Osteocyte (in vitro differentiated cells): Measurements from ENCODE around the gene ODF2L. TPM values are rescaled to one million over a fixed set of nuclear protein-coding genes. Genes with fewer than 3 reads are reported as not detected.

Source experiments
- DNase-seq: peaks from one replicate; pipeline ENCODE4 v3.0.0; 2021; ENCODE audit warnings: mixed read lengths; ENCODE audit not compliant: unreplicated experiment; ENCODE audit errors: extremely low spot score
- H3K27ac Mint-ChIP-seq: one replicate; pipeline ENCODE4 v1.8.0; 2021; ENCODE audit warnings: mild to moderate bottlenecking, mixed read lengths; ENCODE audit not compliant: unreplicated experiment
- H3K27me3 Mint-ChIP-seq: one replicate; pipeline ENCODE4 v1.8.0; 2021; ENCODE audit warnings: mixed read lengths; ENCODE audit not compliant: unreplicated experiment
- H3K36me3 Mint-ChIP-seq: one replicate; pipeline ENCODE4 v1.8.0; 2021; ENCODE audit warnings: mixed read lengths; ENCODE audit not compliant: unreplicated experiment
- H3K4me1 Mint-ChIP-seq: one replicate; pipeline ENCODE4 v1.8.0; 2021; ENCODE audit warnings: mixed read lengths; ENCODE audit not compliant: unreplicated experiment
- H3K4me3 Mint-ChIP-seq: one replicate; pipeline ENCODE4 v1.8.0; 2021; ENCODE audit warnings: mild to moderate bottlenecking, moderate library complexity, mixed read lengths; ENCODE audit not compliant: unreplicated experiment
- H3K9me3 Mint-ChIP-seq: one replicate; pipeline ENCODE4 v1.8.0; 2021; ENCODE audit warnings: mixed read lengths; ENCODE audit not compliant: unreplicated experiment
- total RNA-seq: library from RNA; stranded (reverse); gene quantifications from 2 replicates; pipeline ENCODE4 v1.2.1, GENCODE V29; 2021
- TF ChIP-seq, protein P1 (sequence below): fragments of 200-600 bp; sonication (generic); IDR thresholded peaks from 2 replicates; pipeline ENCODE4 v1.5.0; 2021; ENCODE audit warnings: antibody characterized with exemption, mild to moderate bottlenecking, moderate library complexity

The ODF2L gene
- total RNA-seq, 1 donor from 2014 or later = 50.6 TPM

DNA sequence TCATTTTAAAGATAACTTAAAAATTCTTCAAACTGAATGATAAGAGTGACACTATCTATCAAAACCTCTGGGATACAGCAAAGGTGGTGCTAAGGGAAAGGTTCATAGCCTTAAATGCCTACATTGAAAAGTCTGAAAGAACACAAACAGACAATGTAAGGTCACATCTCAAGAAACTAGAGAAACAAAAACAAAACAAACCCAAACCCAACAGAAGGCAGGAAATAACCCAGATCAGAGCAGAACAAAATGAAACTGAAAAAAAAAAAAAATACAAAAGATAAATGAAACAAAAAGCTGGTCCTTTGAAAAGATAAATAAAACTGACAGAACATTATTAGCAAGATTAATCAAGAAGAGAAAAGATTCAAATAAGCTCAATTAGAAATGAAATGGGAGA lies 6.8 kb downstream of the ODF2L start:
- peak overlapping the region; percentile 26 for H3K4me3 Mint-ChIP-seq
- peaks cover 10% of the 10 kb centered on the region for H3K9me3 Mint-ChIP-seq
- peaks cover 9% of the 10 kb centered on the region for H3K36me3 Mint-ChIP-seq
- no peak for DNase-seq
- H3K27ac Mint-ChIP-seq = peak overlapping the region; percentile 73
- no peaks in the 10 kb centered on the region for H3K27me3 Mint-ChIP-seq
- peaks cover 44% of the 10 kb centered on the region for H3K4me1 Mint-ChIP-seq
- TF ChIP-seq, protein P1, sequence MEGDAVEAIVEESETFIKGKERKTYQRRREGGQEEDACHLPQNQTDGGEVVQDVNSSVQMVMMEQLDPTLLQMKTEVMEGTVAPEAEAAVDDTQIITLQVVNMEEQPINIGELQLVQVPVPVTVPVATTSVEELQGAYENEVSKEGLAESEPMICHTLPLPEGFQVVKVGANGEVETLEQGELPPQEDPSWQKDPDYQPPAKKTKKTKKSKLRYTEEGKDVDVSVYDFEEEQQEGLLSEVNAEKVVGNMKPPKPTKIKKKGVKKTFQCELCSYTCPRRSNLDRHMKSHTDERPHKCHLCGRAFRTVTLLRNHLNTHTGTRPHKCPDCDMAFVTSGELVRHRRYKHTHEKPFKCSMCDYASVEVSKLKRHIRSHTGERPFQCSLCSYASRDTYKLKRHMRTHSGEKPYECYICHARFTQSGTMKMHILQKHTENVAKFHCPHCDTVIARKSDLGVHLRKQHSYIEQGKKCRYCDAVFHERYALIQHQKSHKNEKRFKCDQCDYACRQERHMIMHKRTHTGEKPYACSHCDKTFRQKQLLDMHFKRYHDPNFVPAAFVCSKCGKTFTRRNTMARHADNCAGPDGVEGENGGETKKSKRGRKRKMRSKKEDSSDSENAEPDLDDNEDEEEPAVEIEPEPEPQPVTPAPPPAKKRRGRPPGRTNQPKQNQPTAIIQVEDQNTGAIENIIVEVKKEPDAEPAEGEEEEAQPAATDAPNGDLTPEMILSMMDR = no peak

DNA sequence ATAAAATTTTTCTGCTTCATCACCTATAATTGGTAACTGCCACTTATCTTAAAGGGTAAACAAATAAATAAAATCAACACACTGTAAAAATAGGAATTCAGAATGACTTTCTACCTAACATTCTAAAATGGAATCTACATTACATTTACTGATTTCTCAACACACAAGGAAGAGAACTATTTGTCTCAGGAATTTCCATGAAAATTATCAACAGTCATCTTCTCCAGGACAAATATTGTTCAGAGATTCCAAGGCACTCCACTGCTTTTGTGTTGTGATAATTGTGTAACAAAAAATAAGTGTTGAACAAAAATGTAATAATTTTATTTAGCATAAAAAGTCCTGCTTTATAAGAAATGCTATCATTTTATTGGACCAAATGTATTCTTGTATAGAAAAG lies 7.3 kb downstream of the ODF2L start:
- Mint-ChIP-seq H3K4me3 (no peak overlapping the region), H3K9me3 (peaks cover 10% of the 10 kb centered on the region), H3K27ac (peak overlapping the region; percentile 73), H3K27me3 (no peaks in the 10 kb centered on the region), H3K36me3 (peaks cover 9% of the 10 kb centered on the region), H3K4me1 (peaks cover 39% of the 10 kb centered on the region)
- TF ChIP-seq, protein P1 = no peak
- no peak for DNase-seq

DNA sequence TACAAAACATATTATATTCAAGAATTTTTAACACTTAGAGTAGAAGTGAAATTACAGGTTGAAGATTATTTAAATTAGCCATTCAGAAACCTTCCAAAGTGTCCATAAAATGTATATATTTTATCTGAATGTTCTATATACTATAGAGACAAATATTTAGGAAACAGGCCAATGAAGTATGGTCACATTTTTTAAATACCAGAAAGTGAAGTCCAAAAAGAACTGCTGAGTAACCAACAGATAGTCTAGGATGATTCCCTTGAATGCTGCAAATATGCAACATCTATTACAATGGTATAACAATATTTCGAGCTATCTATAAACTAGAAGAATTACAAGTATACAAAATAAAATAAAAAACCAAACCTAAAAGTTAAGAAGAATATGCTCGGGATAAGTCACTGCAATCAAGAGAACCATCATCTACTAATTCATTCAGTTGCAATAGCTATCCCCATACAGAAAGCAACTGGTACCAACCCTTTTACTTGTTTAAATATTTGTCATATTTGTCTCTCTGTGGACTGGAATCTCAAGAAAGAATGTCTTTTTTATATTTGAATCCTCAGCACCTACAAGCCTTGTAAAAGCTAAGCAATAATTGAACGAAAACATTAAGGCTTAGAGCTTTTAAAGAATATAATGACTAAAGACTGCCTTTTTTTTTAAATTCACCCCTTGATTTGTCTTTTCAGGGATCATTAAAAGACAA lies 8.1 kb downstream of the ODF2L start:
- TF ChIP-seq, protein P1 = no peak
- peaks cover 9% of the 10 kb centered on the region for H3K36me3 Mint-ChIP-seq
- peaks cover 10% of the 10 kb centered on the region for H3K9me3 Mint-ChIP-seq
- no peak overlapping the region for H3K4me3 Mint-ChIP-seq
- no peak for DNase-seq
- H3K27ac Mint-ChIP-seq = peak overlapping the region; percentile 23
- H3K27me3 Mint-ChIP-seq = no peaks in the 10 kb centered on the region
- H3K4me1 Mint-ChIP-seq = peaks cover 35% of the 10 kb centered on the region

DNA sequence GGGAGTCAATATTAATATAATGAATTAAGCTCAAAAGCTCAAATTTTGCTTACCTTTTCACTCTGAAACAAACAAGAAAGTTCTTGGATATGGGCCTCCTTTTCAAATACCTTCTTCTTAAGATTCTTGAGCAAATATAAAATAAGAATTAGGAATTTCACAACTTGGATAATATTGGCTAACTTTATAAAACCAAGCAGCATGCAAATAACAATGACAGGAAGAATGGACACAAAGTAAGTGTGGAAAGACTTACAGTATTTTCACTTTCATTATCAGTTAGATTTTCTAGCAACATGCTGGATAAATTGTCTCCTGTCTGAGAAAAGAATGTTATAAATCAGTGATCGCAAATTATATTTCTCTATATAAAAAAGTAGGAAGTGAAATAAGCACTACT lies 13.2 kb downstream of the ODF2L start:
- TF ChIP-seq, protein P1 = no peak
- H3K4me3 Mint-ChIP-seq = peak overlapping the region; percentile 37
- no peak for DNase-seq
- H3K36me3 Mint-ChIP-seq = peaks cover 3% of the 10 kb centered on the region
- peak overlapping the region; percentile 53 for H3K27ac Mint-ChIP-seq
- no peaks in the 10 kb centered on the region for H3K27me3 Mint-ChIP-seq
- no peaks in the 10 kb centered on the region for H3K9me3 Mint-ChIP-seq
- H3K4me1 Mint-ChIP-seq = peaks cover 26% of the 10 kb centered on the region

DNA sequence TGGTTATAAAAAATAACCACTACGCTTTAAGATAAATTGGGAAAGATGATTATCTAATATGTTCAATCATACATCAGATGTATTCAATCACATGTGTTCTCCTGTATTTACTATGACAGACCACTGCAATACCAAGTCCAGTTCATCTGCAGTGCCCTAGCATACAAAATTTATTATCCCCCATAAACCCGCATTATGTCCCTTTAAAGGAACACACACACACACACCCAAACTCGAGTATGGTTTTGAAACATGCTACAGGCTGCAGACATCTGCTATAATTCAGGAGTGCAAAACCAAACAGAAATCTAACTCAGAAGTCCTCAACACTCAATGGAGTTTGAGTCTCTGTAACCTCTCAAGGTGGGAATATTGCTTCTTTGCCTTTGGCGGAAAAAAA lies 14.9 kb downstream of the ODF2L start:
- DNase-seq = no peak
- Mint-ChIP-seq H3K4me1 (peaks cover 20% of the 10 kb centered on the region), H3K36me3 (peaks cover 9% of the 10 kb centered on the region), H3K9me3 (no peaks in the 10 kb centered on the region), H3K4me3 (no peak overlapping the region), H3K27ac (no peak overlapping the region), H3K27me3 (no peaks in the 10 kb centered on the region)
- TF ChIP-seq, protein P1 = no peak
